Adipose tissue (tissue), 3 donors: ENCODE results near the gene TMEM151A. TPM values are rescaled to one million over a fixed set of nuclear protein-coding genes. Genes with fewer than 3 reads are reported as not detected.

Experiments used
- H3K27ac ChIP-seq: one replicate; pipeline ENCODE4 v1.5.1; 2013; ENCODE audit warnings: low read depth, low read length
- WGBS, 3 donors: extraction: QIAGEN DNeasy Blood & Tissue Kit; methylation state at CpG; one replicate each; pipeline ENCODE4 v1.1.7; 2013; 5-methylcytosine and 5-hydroxymethylcytosine counted together
- polyA plus RNA-seq, 3 donors: library from polyadenylated mRNA; stranded (reverse); fragments of 200-250 nt; gene quantifications; one replicate each; pipeline ENCODE4 v1.2.3, GENCODE V29; 2013
- donor health status: healthy with polysubstance abuse.
- donor health status: Bipolar disorder and iron deficiency.
- donor health status: healthy.

TMEM151A gene
- polyA plus RNA-seq, 3 donors = 0.22 to 1.3 (median 0.75) TPM

GRCh38 chr11:66339162-66339675, 47.5 kb downstream of the TMEM151A start:
- 87 to 93% (median 93%) methylated on average over 6 of the region's 6 CpGs for WGBS, 3 donors

GRCh38 chr11:66339686-66340483, 48.2 kb downstream of the TMEM151A start:
- no peak overlapping the region for H3K27ac ChIP-seq
- 80 to 82% (median 82%) methylated on average over 14 of the region's 14 CpGs for WGBS, 3 donors

More at GRCh38 chr11:66339162-66339675, 47.5 kb downstream of the TMEM151A start:
- no peak overlapping the region for H3K27ac ChIP-seq

GRCh38 chr11:66340596-66341501, 49.2 kb downstream of the TMEM151A start:
- 94 to 96% (median 95%) methylated on average over 26 to 28 of the region's 28 CpGs for WGBS, 3 donors
- no peak overlapping the region for H3K27ac ChIP-seq

GRCh38 chr11:66341502-66342126, 49.9 kb downstream of the TMEM151A start:
- 93 to 95% (median 94%) methylated on average over 21 of the region's 21 CpGs for WGBS, 3 donors
- H3K27ac ChIP-seq = no peak overlapping the region

GRCh38 chr11:66343176-66343575, 51.5 kb downstream of the TMEM151A start:
- WGBS, 3 donors = 86 to 93% (median 91%) methylated on average over 8 of the region's 8 CpGs
- no peak overlapping the region for H3K27ac ChIP-seq

GRCh38 chr11:66344550-66345315, 53.0 kb downstream of the TMEM151A start, which contains the start of gene BRMS1:
Gene BRMS1, minus strand, starts transcription at chr11:66345104. Its CDS starts 2,870 bp downstream, at chr11:66342234.
- no peak within 1 kb of the TSS for H3K27ac ChIP-seq
- 0 to 1% (median 0%) methylated on average over 58 to 59 of the region's 59 CpGs for WGBS, 3 donors

- whole genome bisulfite sequencing, 3 donors = 3 to 11% (median 9%) methylated on average over 7 of the region's 7 CpGs
- H3K27ac ChIP-seq = no peak overlapping the region
Observed at GRCh38 chr11:66345316-66345649, 53.6 kb downstream of the TMEM151A start.

Other genes with a start within 250 kb of the TMEM151A start
- under 1 TPM in 1 of 3 donors, not detected in 2; 0.64 TPM for gene GAL3ST3, start 242.7 kb upstream of the TMEM151A start, polyA plus RNA-seq
- 100 to 1,000 TPM in 1 of 3 donors, 10 to 100 TPM in 2; 95.6 to 110 (median 98.5) TPM for gene SF3B2, start 239.5 kb upstream of the TMEM151A start, polyA plus RNA-seq
- 10 to 100 TPM; 16.6 to 29.4 (median 26.5) TPM for gene PACS1, start 221.6 kb upstream of the TMEM151A start, polyA plus RNA-seq
- 10 to 100 TPM in 2 of 3 donors, 1 to 10 TPM in 1; 7.1 to 14.4 (median 14.2) TPM for gene KLC2, start 34.2 kb upstream of the TMEM151A start, polyA plus RNA-seq
- 100 to 1,000 TPM in 2 of 3 donors, 10 to 100 TPM in 1; 70.3 to 188 (median 183) TPM for gene RAB1B, start 23.3 kb upstream of the TMEM151A start, polyA plus RNA-seq
- 1 to 10 TPM in 1 of 3 donors, under 1 TPM in 1, not detected in 1; 0.16 to 1.3 TPM for gene CNIH2, start 13.7 kb upstream of the TMEM151A start, polyA plus RNA-seq
- 10 to 100 TPM; 62.9 to 84.3 (median 78.5) TPM for gene YIF1A, start 2.8 kb upstream of the TMEM151A start, polyA plus RNA-seq
- 100 to 1,000 TPM in 1 of 3 donors, 10 to 100 TPM in 2; 22.3 to 327 (median 55.8) TPM for gene CD248, start 25.1 kb downstream of the TMEM151A start, polyA plus RNA-seq
- 1 to 10 TPM; 4.8 to 9.0 (median 6.5) TPM for gene RIN1, start 44.5 kb downstream of the TMEM151A start, polyA plus RNA-seq
- gene BRMS1, start 53.2 kb downstream of the TMEM151A start, polyA plus RNA-seq = 10 to 100 TPM; 33.5 to 40.2 (median 36.4) TPM
- gene B4GAT1, start 55.7 kb downstream of the TMEM151A start, polyA plus RNA-seq = 10 to 100 TPM; 12.5 to 19.9 (median 17.9) TPM
- 1 to 10 TPM; 6.7 to 9.4 (median 6.8) TPM for gene SLC29A2, start 79.9 kb downstream of the TMEM151A start, polyA plus RNA-seq
- gene NPAS4, start 129.1 kb downstream of the TMEM151A start, polyA plus RNA-seq = under 1 TPM in 2 of 3 donors, not detected in 1; 0.06 to 0.07 TPM
- gene MRPL11, start 147.0 kb downstream of the TMEM151A start, polyA plus RNA-seq = 10 to 100 TPM; 30.2 to 53.6 (median 42.9) TPM
- 10 to 100 TPM in 1 of 3 donors, 1 to 10 TPM in 2; 3.9 to 10.0 (median 5.8) TPM for gene PELI3, start 175.0 kb downstream of the TMEM151A start, polyA plus RNA-seq
- 10 to 100 TPM; 15.1 to 29.0 (median 18.6) TPM for gene DPP3, start 188.5 kb downstream of the TMEM151A start, polyA plus RNA-seq
- 10 to 100 TPM; 11.5 to 15.5 (median 12.3) TPM for gene BBS1, start 218.7 kb downstream of the TMEM151A start, polyA plus RNA-seq